ENCODE data around the gene DLD.

DNA sequence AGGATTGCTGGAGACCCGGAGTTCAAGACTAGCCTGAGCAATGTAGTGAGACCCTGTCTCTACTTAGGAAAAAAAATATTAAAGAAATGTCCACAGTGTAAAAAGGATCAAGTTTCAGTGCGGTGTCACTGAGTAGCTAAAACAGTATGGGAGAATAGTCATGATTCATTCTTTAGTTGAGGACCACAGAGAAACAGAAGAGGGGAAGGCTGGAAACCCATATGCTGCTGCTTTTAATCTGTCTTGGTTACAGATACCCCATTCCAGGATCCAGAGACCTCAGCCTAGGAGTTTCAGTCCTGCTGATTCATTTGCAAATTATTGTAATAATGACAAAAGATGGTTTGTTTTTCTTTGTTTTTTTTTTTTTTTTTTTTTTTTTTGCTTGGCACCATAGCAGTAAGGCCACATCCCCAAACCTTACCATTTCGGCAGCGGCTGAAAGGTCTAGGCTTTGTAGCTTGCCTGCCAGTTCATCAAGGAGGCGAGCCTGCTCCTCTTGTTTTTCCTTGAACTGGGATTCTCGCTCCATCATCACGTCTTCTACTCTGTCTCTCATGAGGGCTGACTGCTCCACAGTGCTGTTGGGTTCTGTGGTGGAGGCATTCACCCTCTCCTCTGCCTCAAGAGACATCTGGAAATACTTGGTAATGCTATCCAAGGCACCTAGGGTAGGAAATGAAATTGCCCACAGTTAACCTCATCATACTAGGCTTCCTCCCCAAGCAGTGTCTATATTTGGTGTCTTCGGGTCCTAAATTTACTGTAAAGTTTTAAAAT lies 44.2 kb downstream of the DLD start:
- TF ChIP-seq, protein P1, sequence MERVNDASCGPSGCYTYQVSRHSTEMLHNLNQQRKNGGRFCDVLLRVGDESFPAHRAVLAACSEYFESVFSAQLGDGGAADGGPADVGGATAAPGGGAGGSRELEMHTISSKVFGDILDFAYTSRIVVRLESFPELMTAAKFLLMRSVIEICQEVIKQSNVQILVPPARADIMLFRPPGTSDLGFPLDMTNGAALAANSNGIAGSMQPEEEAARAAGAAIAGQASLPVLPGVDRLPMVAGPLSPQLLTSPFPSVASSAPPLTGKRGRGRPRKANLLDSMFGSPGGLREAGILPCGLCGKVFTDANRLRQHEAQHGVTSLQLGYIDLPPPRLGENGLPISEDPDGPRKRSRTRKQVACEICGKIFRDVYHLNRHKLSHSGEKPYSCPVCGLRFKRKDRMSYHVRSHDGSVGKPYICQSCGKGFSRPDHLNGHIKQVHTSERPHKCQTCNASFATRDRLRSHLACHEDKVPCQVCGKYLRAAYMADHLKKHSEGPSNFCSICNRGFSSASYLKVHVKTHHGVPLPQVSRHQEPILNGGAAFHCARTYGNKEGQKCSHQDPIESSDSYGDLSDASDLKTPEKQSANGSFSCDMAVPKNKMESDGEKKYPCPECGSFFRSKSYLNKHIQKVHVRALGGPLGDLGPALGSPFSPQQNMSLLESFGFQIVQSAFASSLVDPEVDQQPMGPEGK (CRISPR knock-in tag; IDR thresholded peaks at IDR 0.05; ENCODE audit: borderline replicate concordance): no peak
- TF ChIP-seq ZFP3 (CRISPR knock-in tag; IDR thresholded peaks at IDR 0.05) (no peak), SNAI2 (CRISPR knock-in tag; IDR thresholded peaks at IDR 0.05) (no peak), ZFP30 (CRISPR knock-in tag; IDR thresholded peaks at IDR 0.05) (no peak), TOX (CRISPR knock-in tag; IDR thresholded peaks at IDR 0.05; ENCODE audit: borderline replicate concordance) (no peak), ZNF8 (CRISPR knock-in tag; IDR thresholded peaks at IDR 0.05) (no peak), ARNTL (CRISPR knock-in tag; IDR thresholded peaks at IDR 0.05; ENCODE audit: borderline replicate concordance, low read depth) (no peak), RARB (CRISPR knock-in tag; IDR thresholded peaks at IDR 0.05) (no peak)
- TF ChIP-seq, protein P2, sequence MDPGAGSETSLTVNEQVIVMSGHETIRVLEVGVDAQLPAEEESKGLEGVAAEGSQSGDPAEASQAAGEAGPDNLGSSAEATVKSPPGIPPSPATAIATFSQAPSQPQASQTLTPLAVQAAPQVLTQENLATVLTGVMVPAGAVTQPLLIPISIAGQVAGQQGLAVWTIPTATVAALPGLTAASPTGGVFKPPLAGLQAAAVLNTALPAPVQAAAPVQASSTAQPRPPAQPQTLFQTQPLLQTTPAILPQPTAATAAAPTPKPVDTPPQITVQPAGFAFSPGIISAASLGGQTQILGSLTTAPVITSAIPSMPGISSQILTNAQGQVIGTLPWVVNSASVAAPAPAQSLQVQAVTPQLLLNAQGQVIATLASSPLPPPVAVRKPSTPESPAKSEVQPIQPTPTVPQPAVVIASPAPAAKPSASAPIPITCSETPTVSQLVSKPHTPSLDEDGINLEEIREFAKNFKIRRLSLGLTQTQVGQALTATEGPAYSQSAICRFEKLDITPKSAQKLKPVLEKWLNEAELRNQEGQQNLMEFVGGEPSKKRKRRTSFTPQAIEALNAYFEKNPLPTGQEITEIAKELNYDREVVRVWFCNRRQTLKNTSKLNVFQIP (CRISPR knock-in tag; IDR thresholded peaks at IDR 0.05; ENCODE audit: borderline replicate concordance, low read depth): no peak
